IPS-NIHi11 (cell line): ENCODE results near the gene ZNF474.

Source experiments
- DNase-seq: peaks from one replicate; pipeline ENCODE4 v3.0.0; 2012; ENCODE audit warnings: mixed read lengths, low spot score

ZNF474 gene

DNA sequence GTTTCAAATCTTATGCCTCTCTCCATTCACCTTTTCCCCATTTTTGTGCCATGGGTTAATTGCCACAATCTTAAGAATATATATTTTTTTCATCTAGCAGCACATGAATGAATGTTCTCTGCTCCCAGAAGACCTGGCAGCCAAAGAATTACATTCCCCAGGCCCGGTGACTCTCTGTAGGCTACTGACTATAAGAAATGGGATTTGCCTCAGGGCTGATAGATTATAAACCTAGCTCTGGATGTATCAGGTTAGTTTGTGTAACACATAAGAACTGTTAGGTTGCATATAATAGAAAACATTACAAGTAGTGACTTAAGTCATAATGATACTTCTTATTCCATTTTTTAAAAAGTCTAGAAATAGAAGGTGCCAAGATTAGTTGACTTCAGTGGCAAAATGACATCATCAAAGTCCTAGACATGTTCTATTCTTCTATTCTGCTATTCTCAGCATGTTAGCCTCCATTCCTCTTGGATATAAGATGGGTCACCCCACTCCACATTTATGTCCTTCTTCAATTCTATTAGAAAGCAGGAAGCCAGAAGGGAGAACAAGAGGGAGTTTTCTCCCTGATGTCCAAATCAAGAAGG, 10.9 kb upstream of the ZNF474 start:
- no peak for DNase-seq

DNA sequence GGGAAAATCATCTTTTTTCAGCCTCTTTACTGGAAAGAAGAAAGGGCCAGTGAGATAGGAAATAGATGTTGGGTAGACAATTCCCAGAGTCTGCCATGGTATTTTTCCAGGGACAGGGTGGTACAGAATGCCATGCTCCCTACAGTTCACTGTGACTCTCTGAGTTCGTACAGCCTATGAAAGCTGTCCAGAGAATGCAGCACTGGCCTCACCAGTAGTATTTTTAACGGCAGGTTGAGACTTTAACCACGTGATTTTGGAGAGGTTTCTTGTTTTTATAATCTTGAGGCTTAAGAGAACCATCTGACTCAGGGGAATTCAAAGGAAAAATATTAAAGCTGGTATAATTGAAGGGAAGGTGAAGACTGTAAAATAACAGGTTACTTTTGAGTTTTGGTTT, 10.1 kb upstream of the ZNF474 start:
- DNase-seq, result no peak

DNA sequence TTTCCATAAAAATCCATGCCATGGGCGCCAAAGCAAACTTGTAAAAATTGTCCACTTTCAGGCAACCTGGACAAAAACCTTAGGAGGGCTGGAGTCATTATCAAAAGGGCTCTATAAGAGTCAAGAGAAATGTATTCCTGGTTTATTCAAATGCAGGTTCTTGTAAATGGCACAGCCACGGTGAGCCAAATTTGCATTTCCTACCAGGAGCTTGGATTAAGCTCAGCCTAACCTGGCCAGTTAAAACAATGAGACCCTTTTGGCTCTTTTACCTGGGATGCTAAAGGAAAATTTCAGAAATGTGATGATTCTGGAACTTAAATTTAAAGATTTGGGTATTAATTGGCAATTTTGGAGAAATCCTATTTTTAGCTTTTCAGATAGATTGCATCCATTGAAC, 8.9 kb upstream of the ZNF474 start:
- DNase-seq, result no peak

DNA sequence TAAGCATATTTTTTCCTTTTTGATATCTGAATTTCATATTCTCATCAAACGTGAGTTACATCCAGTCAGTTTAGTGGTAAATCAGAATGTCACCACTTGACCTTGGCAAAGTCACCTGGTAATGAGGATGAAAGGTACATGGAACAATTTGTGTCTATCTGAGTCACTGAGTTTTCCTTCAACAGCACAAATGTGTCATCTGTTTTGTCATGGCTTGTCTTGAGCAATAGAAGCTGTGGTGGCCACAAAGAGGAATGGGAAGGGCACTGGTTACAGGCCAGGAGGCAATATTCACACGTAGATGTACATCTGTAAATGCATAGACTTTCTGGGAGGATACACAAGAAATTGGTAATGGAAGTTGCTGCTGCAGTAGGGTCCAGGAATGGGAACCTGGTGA, 8.4 kb upstream of the ZNF474 start:
- DNase-seq, result no peak

DNA sequence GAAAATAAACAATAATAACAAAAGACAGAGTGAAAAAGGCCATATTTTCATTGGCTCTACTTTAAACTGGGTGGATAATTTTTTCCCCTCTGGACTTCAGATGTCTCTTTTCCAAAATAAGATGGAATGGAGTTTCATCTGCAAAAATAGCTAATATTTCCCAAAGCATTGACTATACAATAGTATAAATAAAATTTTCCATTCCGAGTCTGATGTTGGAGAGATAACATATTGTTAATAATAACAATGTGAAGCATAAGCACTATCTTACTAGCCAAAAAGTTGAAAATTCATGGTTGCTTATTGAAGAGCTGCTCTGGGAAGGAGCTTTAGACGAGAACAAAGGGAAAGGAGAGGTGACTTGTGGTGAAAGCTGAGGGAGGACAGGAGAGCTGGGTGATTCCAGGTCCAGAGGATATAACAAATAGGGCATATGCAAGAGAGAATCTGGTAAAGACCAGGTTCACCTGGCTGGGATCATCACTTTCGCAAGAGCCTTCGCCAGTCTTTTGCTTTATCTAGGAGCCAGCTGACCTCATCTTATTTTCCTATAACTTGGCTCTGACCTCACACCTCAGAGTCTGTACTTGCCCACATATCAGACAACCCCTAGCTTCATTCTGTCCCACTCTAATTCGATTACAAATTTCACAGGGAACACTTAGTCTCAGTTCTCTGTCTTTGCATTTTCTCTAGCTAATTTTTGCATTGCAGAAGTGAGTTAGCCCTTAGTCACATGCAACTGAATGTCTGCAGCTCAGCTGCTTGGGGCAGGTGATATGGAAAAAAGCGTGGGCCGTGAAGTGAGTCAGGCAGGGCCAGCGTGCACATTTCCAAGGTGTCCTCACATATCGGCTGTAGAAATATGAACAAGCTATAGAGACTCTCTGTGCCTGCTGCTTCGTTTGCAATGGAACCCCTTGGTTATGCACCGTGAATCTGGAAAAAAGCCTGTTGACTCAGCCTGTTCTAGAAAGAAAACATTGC, 7.6 kb upstream of the ZNF474 start:
- no peak for DNase-seq

DNA sequence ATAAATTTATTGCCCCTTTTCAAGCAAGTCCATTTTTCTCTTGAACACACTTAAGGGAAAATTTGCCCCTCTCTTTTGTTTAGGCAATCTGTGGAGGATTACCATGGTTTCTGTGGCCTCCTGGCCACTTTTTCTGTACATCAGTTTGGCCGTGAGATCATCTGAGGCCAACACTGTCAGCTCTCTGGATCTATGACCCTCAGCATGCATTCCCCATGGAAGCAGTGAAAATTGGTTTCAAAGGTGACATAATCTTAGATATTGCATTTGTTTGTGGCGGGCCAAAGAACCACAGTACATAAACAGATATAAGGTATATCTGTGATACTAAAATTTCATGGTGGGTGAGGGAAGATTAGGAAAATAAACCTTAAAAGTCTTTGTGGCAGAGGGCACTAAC, 4.6 kb upstream of the ZNF474 start:
- no peak for DNase-seq

DNA sequence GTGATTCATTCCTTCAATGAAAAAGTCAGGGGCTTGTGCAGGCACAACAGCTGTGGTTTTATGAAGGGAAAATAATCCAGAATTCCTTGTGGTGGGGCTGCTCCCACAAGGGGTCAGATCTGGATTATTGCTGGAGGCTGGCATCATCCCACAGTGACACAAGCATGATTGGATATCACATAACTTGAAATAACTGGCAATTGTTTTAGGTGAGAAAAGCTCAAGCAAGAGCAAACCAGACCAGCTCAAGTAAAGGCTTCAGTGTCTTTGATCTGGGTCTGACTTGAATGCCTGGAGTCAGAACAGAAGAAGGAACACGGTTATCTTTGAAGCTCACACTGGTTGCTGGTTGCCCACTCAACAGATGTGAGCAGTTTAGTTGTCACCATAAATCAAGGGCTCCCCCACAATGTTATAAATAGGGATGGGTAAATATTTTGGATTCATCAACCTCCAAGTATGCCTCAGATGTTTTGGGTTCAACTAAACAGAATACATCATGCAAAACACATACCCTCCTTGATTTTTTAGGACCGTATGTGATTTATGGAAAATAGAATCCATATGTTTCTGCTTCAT, 3.1 kb upstream of the ZNF474 start:
- DNase-seq, result no peak

DNA sequence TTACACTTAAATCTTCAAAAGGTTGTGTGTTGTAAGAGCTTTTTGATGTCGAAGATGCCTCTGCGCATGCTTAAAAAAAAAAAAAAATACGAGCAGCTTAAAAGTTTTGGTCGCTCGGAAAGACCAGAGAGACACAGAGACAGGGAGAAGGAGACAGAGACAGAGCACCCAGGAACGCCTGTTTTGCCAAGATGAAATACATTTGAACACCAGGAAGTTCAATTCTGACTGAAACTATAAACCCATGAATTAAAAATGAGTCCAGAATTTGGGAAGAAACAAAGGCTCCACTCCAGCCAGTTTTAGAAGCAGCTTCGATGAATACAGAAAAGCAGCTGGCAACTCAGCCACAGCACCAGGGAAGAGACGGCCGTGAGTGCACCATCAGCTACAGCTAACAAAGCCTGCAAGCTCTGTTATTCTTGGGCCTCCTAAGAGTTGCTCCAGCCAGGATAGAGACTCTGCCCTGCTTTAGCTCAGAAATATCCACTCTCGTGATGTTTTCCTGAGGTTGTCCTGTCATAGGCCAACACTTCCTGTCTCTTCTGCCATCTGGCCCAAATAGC, 2.5 kb upstream of the ZNF474 start:
- DNase-seq, result no peak

DNA sequence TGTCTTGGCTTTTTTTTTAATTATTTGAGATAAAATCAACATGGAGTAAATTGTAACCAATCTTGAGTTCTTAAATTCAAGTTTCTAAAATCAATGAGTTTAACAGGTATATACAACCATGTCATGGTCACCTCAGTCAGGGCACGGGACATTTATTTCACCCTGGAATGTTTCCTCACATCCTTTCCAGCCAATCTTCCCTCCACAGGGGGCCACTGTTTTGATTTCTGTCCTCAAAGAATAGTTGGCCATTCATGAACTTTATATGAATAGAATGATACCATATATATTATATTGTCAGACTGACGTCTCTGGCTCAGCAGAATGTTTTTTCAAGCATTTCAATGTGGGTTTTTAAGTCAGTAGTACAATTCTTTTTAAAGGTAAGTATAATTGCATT, 806 bp downstream of the ZNF474 start:
- no peak for DNase-seq

DNA sequence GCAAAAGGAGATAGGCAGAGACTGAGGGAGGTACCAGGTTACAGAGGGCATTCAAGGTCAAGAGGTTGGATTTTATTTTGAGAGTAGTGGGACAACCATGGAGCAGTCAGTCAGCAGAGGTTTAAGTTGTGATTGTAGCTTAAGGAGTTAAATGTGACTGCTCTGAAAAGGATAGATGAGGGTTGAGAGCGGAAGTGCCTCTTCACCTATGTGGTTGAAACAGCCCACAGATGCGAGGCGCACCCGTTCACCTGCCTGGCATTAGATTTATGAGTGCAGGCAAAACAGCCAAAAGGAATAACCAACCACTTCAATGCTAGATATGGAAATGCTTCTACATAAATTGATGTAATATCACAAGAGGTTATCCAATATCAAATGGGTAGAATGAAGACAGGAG, 8.4 kb downstream of the ZNF474 start:
- DNase-seq, result no peak

DNA sequence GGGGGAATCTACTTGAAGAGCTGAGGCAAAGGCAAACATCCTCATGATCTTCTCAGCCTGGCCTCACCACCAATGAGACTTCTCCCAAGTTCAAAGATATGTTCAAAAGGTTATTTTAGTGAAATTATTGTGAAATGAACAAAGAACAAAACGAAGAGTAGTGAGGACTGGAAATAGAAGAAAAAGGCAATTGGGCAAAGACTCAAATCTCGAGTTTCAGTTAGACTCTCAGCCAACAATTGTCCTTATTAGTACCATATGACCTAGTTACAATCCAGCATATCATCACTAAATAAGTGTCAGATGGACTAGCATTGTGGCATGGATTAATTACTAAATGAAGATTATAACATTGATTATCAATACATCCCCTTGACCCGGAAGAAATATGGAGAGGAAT, 9.0 kb downstream of the ZNF474 start:
- no peak for DNase-seq

DNA sequence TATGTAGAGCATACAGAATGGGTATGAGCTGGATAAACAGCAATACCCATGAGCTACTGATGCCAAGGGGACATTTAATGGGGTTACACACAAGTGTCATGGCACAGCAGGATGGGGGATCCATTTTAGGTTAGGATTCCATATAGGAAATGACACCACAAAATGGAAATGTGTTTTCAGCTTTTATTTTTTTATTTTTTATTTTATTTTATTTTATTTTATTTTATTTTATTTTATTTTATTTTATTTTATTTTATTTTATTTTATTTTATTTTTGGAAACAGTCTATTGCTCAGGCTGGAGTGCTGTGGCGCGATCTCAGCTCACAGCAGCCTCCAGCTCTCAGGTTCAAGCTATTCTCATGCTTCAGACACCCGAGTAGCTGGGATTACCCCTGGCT, 11.6 kb downstream of the ZNF474 start:
- no peak for DNase-seq

DNA sequence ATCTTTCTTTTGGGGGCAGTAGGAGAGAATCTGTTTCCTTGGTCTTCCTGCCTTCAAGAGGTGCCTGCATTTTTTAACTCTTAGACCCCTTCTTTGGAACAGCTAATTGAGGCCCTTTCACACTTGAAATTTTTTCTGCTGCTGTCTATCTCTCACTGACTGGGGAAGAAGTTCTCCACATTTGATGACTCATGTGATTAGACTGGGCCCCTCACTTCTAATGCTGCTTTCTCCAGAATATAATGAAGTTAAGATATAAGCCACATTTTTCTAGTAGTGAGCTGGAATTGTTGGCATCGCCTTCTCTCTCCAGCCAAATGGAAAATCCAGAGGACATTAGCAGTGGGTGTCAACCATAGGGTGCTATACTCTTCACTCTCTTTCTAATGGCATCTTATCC, 12.4 kb downstream of the ZNF474 start:
- no peak for DNase-seq

DNA sequence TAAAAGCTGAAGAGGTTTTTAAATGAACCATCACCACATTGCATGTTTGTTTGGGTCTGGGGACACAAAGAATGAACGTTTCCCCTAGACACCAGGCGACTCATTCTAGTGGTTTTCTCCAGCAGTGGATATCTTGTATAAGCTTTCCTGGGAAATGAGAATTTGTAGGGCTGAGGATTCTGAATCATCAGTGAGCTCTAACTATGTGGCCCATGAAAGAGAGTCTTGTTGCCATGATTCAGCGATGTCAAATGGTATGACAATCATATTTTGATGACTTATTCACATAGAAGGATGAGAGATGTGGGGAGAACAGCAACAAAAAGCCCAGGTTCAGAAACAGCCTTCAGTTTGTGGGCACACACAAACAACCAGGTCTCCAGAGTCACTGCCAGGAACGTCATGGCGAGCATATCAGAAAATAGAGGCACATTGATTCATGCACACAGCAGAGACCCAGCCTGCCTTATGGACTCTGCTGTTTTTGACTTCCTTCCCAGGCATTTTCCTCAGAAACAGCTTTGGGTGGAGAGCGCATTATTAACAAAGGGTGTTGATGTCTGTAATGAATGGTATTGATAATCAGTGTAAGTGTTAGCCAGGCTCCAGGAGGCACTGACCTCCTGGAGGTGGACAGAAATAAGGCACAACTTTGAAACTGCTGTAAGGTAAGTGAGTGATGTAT, 13.3 kb downstream of the ZNF474 start:
- no peak for DNase-seq

DNA sequence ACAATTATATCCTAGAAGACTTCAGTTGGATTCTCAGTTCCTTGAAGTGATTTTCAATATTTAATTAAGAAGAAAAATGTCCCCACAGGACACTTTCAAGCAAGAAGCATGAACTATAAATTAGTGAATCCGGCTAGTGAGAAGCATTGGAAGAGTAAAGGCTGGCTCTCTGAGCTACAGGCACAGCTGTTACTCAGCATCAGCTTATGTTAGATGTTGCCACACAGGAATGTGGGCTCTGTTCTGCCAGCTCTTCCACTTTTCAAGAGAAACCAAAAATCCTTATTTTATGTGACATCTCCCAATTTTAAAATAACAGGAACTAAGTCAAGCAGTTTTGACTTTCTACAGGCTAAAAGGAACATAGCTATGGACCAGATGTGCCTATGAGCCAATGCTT, 14.9 kb downstream of the ZNF474 start:
- no peak for DNase-seq

DNA sequence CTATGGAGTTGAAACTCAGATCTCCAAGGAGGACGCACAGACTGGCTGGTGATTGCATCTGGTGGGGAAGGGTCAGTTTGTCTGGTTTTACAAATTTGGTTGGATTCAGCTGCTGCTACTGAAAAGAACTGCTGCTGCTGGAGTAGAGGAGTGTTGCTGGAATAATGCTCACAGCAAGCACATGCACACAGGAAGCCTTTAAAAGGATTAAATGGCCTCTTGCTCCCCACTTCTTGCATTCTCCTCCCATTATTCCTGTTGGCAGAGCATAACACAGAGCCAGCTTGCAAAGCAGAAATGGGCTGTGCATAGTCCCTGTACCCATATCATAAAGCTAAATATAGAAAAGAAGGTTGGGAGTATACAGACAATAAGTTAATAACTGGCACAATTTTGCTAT, 16.6 kb downstream of the ZNF474 start:
- DNase-seq, result no peak

DNA sequence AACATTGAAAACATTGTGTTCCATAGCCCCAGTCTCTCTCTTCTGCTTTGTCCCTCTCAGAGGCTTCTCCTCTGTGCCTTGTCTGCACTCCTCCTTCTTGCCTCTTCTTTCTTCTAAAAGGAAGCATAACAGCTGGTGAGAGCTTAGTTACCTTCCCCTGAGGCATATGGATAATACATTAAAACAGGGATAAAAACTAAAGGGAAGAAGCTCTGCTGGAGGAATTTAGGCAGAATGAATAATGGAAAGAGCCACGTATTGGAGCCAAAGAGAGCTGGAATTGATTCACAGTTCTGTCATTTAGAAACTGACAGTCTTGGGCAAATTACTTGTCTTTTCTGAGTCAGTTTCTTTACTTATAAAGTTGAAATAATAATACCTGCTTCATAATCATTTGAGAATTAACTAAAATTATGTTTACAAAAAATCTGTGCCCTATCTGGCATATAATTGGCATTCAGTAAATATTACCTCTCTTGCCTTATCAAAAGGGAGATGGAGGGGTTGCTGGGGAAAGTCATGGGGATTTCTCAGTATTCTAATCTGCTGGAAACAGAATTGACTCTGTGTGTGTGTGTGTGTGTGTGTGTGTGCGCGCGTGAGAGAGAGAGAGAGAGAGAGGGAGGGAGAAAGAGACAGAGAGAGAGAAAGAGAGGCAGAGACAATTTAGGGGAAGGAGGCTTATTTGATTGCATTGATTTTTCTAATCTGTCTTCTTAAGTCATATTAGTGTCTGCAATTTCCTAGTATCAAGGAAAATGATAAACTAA, 20.2 kb downstream of the ZNF474 start:
- no peak for DNase-seq

DNA sequence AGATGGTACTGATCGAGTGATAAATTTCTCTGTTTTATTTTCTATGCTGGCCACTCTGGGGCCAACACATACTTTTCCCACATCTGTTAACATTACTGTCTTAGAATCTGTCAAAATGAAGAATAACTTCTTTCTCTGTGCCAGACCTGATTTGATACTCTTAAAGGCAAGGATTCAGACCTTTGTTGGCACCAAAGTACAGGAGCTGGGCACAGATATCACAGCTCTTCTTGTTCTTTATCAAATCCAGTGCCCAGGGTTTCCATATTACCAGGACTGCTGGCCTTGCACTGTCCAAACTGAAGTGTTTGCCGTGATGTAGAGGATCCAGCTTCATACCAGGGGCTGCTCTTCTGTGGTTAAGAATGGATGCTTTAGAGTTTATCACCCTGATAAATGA, 20.9 kb downstream of the ZNF474 start:
- DNase-seq, result no peak

DNA sequence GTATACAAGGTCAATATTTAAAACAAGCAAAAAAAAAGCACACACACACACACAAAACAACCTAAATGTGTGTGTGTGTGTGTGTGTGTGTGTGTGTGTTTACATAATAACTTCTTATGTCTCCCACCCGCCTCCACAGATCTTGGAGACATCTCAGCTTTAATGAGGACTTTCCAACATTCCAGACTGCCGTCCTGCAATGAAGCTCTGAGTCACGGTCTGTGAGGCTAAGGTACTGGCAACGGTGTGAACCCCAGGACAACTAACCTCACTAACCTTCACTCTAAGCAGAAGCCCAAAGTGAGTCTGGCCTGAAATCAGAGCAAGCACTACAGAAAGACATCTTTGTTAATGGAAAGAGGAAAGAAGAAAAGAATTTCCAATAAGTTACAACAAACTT, 22.3 kb downstream of the ZNF474 start:
- DNase-seq, result no peak

DNA sequence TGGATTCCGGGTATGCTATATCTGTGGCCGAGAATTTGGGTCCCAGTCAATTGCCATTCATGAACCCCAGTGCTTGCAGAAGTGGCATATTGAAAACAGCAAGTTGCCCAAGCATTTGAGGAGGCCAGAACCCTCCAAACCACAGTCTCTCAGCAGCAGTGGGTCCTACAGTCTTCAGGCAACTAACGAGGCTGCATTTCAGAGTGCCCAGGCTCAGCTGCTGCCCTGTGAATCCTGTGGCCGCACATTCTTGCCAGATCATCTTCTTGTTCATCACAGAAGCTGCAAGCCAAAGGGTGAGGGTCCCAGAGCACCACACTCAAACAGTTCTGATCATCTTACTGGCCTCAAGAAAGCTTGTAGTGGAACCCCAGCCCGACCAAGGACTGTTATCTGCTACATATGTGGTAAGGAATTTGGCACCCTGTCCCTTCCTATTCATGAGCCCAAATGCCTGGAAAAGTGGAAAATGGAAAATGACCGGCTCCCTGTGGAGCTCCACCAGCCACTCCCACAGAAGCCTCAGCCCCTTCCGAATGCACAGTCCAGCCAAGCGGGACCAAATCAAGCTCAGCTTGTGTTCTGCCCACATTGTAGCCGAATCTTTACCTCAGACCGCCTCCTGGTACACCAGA, 23.0 kb downstream of the ZNF474 start:
- peak; percentile 33 for DNase-seq

DNA sequence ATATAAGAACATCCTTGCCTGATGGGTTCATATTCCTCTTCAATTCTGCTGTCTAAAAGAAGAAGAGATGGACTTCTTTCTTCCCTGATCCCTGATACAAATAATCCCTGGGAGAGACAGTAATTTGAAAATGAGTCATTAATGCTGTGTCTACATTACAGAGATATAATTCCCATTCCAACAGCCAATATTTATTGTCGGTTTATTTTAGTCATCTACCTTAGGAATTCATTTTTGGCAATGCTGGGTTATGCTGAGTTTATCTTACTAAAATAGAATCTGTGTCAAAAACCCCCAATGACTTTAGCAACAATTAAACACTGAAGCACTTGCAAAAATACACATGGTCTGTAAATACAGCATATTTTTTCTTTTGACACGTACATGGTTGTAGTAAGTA, 23.9 kb downstream of the ZNF474 start:
- no peak for DNase-seq
